RWPE2 (cell line): Measurements from ENCODE around the gene PTCH1.

ENCODE experiments used
- ATAC-seq: fragments of 200-7000 bp; cut with Tn5 transposase; 3 replicates; pipeline ENCODE4 v1.9.1; 2021; ENCODE audit warnings: low read depth
- DNase-seq: peaks from one replicate; pipeline ENCODE4 v3.0.0-alpha.2; 2020; ENCODE audit warnings: low spot score
- H3K27ac ChIP-seq: fragments of 450-650 bp; 2 replicates; pipeline ENCODE4 v1.5.1; 2017; ENCODE audit warnings: mild to moderate bottlenecking; ENCODE audit not compliant: poor library complexity, severe bottlenecking
- H3K27me3 ChIP-seq: fragments of 250-450 bp; sonication (Bioruptor Pico); 2 replicates; pipeline ENCODE4 v1.5.1; 2021; ENCODE audit warnings: mild to moderate bottlenecking, moderate library complexity; ENCODE audit not compliant: insufficient read depth, poor library complexity, severe bottlenecking
- H3K36me3 ChIP-seq: fragments of 250-450 bp; sonication (Bioruptor Pico); 2 replicates; pipeline ENCODE4 v1.5.1; 2020; ENCODE audit warnings: low read depth, mild to moderate bottlenecking, moderate library complexity
- H3K4me1 ChIP-seq: fragments of 250-450 bp; sonication (Bioruptor Pico); 2 replicates; pipeline ENCODE4 v1.5.1; 2021; ENCODE audit warnings: mild to moderate bottlenecking, moderate library complexity; ENCODE audit not compliant: insufficient read depth, poor library complexity, severe bottlenecking
- H3K4me3 ChIP-seq: fragments of 250-450 bp; sonication (Bioruptor Pico); 2 replicates; pipeline ENCODE4 v1.5.1; 2021; ENCODE audit warnings: mild to moderate bottlenecking, moderate library complexity; ENCODE audit not compliant: severe bottlenecking
- H3K9me3 ChIP-seq: fragments of 250-450 bp; sonication (Bioruptor Pico); 2 replicates; pipeline ENCODE4 v1.5.1; 2021; ENCODE audit warnings: mild to moderate bottlenecking, moderate library complexity; ENCODE audit not compliant: severe bottlenecking
- CTCF ChIP-seq: fragments of 450-650 bp; IDR thresholded peaks from one replicate; pipeline ENCODE4 v1.5.1; 2017; ENCODE audit warnings: mild to moderate bottlenecking, moderate library complexity; ENCODE audit not compliant: poor library complexity, severe bottlenecking

The PTCH1 gene

GRCh38 chr9:95407524-95407923, 109.2 kb downstream of the PTCH1 start:
- no peaks in the 10 kb centered on the region for H3K27me3 ChIP-seq
- ATAC-seq (no peak), DNase-seq (no peak)
- H3K9me3 ChIP-seq, result no peaks in the 10 kb centered on the region
- peaks cover 8% of the 10 kb centered on the region for H3K4me1 ChIP-seq
- H3K27ac ChIP-seq, result no peak overlapping the region
- H3K4me3 ChIP-seq, result no peak overlapping the region
- TF ChIP-seq CTCF, result no peak
- no peaks in the 10 kb centered on the region for H3K36me3 ChIP-seq

GRCh38 chr9:95406121-95406520, 110.7 kb downstream of the PTCH1 start:
- Histone ChIP-seq H3K9me3 (no peaks in the 10 kb centered on the region), H3K36me3 (no peaks in the 10 kb centered on the region), H3K27me3 (no peaks in the 10 kb centered on the region), H3K4me1 (peaks cover 8% of the 10 kb centered on the region), H3K27ac (no peak overlapping the region), H3K4me3 (no peak overlapping the region)
- no peak; the same call in 2 of the 3 replicates for ATAC-seq
- DNase-seq, result no peak
- TF ChIP-seq CTCF, result no peak

- DNase-seq (no peak), ATAC-seq (no peak)
- TF ChIP-seq CTCF, result no peak
- Histone ChIP-seq H3K9me3 (peaks cover 3% of the 10 kb centered on the region), H3K4me3 (no peak overlapping the region), H3K4me1 (no peaks in the 10 kb centered on the region), H3K27me3 (no peaks in the 10 kb centered on the region), H3K36me3 (no peaks in the 10 kb centered on the region), H3K27ac (no peak overlapping the region)
Measured at GRCh38 chr9:95399261-95399660, 117.5 kb downstream of the PTCH1 start.
